NCI-H2196 treated with DMSO at 0.1 percent for 48 hours (cell line): Measurements from ENCODE around the gene NUDT21.
"Not testable (repeated sequence)": the region's sequence is repeated elsewhere in the genome, so short reads cannot be mapped to it uniquely, and the experiment has no call there.

ENCODE experiments used
- DNase-seq: peaks from one replicate; lab custom pipeline; 2025; ENCODE audit not compliant: unreplicated experiment; lab: John Stamatoyannopoulos, UW

Gene NUDT21

GRCh38 chr16:56380778-56381485, 70.2 kb downstream of the NUDT21 start:
- DNase-seq, result not testable (repeated sequence)
